Measurements from ENCODE around the gene LYRM2.

The LYRM2 gene

GRCh38 chr6:89553431-89553830 is 85.1 kb downstream of the LYRM2 start:
- DNase-seq = no peak

GRCh38 chr6:89547281-89547680 is 91.3 kb downstream of the LYRM2 start:
- no peak for DNase-seq

DNA sequence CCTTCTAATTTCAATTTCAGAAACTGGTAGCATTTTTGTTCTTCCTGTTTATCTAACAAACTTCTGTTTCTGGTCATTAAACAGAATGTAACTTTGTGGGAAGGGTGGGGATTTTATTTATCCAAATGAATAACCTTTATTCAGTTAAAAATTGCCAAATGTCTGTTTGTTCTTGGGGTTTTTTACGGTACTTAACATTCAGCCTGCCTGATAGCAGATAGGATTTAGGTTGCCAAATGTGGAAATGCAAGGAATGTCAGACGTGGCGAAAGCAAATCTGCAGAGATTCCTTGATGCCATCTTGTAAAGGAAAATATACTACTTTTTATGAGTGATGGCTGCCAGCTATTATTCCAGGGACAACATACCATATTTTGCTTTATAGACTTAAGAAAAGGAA is 95.7 kb downstream of the LYRM2 start:
- no peak for DNase-seq

GRCh38 chr6:89542081-89542857 is 96.3 kb downstream of the LYRM2 start:
- no peak for DNase-seq

DNA sequence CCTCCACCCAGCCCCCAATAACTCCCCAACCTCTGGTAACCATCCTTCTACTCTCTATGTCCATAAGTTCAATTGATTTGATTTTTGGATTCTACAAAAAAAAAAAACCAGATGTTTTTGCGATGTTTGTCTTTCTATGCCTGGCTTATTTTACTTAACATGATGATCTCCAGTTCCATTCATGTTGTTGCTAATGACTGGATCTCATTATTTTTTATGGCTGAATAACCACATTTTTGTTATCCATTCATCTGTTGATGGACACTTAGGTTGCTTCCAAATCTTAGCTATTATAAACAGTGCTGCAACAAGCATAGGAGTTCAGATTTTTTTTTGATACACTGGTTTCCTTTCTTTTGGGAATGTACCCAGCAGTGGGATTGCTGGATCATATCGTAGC is 98.8 kb downstream of the LYRM2 start:
- DNase-seq = no peak

DNA sequence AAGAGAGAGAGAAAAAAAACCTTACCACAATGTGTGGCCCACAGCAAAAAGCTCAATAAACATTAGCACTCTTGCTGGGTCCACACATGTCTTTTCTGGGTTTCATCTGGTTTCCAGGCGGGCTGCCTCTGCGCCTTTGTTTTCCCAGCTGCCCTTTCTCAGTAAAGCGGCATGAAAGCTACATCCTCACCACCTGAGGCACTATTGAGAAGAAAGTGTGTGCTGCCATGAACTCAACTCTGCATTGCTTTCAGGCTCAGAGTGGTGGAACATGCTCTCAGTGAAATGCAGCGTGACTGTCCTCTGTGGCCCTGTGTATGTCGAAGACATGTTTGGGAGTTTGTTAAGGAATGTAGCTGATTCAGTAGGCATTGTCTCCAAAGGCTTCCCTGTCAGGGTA is 102.3 kb downstream of the LYRM2 start:
- DNase-seq = no peak

- no peak for DNase-seq
These were observed 107.6 kb downstream of the LYRM2 start for GRCh38 chr6:89530982-89531381.

GRCh38 chr6:89528866-89529265 is 109.7 kb downstream of the LYRM2 start:
- DNase-seq = no peak

DNA sequence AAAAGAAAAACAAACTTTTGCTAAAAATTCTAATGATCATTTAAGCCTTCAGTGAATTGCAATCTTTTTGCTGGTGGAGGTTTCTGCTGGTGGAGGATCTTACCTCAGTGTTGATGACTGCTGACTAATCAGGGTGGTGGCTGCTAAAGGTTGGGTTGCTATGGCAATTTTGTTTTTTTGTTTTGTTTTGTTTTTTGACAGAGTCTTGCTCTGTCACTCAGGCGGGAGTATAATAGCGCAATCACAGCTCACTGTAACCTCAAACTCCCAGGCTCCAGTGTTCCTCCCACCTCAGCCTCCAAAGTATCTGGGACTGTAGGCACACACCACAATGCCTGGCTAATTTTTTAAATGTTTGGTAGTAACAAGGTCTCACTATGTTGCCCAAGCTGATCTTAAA is 110.9 kb downstream of the LYRM2 start:
- no peak for DNase-seq

DNA sequence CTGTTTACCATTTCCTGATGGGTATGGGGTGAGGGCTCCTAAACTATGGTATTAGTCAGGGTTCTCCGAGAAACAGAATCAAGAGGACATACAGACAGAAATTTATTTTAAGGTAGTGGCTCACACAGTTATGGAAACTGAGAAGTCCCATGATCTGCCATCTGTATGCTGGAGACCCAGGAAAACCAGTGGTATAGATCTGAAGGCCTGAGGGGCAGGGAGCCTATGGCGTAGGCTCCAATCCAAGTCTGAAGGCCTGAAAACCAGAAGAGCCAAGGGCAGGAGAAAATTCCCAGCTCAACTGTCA is 112.0 kb downstream of the LYRM2 start:
- no peak for DNase-seq

GRCh38 chr6:89525786-89526562 is 112.6 kb downstream of the LYRM2 start:
- DNase-seq = no peak

DNA sequence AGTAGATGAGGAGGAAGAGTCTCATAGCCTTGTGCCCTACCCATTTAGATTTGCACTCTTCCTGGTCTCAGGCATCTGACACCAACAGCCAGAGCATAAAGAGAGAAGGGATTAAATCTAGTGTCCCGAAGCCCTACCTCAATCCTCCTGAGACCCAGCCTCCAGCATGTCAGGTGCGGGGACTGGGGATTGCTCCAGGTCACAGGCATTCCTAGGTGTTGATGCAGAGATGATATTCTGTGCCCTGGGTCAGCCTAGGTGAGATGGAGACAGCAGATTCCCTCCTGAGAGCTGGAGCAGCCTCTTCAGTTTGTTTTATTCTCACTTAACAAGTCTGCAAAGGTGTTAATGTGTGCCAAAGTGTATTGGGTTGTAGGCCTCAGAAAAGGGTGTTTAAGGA is 115.8 kb downstream of the LYRM2 start:
- no peak for DNase-seq

DNA sequence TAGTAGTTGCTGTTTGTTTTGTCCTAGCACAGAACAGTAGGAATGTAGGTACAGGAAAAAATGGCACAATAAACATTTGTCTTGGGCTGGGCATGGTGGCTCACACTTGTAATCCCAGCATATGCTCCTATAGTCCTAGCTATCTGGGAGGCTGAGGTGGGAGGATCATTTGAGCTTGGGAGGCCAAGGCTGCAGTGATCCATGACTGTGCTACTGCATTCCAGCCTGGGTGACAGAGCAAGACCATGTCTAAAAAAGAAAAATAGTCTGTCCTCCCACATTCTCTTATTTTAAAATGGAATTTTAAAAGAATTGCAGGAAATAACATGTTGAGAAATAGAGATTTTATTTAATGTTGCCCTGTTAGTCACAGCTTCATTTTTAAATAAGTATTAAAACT is 117.8 kb downstream of the LYRM2 start:
- no peak for DNase-seq

- DNase-seq = no peak
These were observed 120.0 kb downstream of the LYRM2 start for GRCh38 chr6:89518352-89519055.

All from stimulated activated CD4-positive, alpha-beta T cell treated with anti-CD3 and anti-CD28 coated beads, Interleukin-4, amount 100 ng/mL, for 4 hours (primary cell).